Thyroid gland (tissue), 4 donors: ENCODE measurements around the gene PRDX1. TPM values are rescaled to one million over a fixed set of nuclear protein-coding genes. Genes with fewer than 3 reads are reported as not detected.

Experiments used
- DNase-seq, 2 donors: peaks; one replicate each; pipeline ENCODE4 v3.0.0-alpha.2; 2019
- H3K27ac ChIP-seq, 3 donors: fragments of 200-600 bp; sonication (generic); 1 replicate in 2 of 3; 2 replicates in 1 of 3; pipeline ENCODE4 v1.5.1; 2016 to 2019; ENCODE audit warnings: mild to moderate bottlenecking in 1 of 3, moderate library complexity in 1 of 3
- H3K27me3 ChIP-seq: fragments of 200-600 bp; sonication (generic); one replicate; pipeline ENCODE4 v1.5.1; 2019
- H3K36me3 ChIP-seq, 2 donors: fragments of 200-600 bp; sonication (generic); one replicate each; pipeline ENCODE4 v1.5.1; 2016 to 2019
- H3K4me1 ChIP-seq, 2 donors: fragments of 200-600 bp; sonication (generic); one replicate each; pipeline ENCODE4 v1.5.1; 2017 to 2019
- H3K4me3 ChIP-seq, 3 donors: fragments of 200-600 bp; sonication (generic); replicated peaks in 1 of 3; 1 replicate in 2 of 3; 2 replicates in 1 of 3; pipeline ENCODE4 v1.5.1; 2016; ENCODE audit warnings: mild to moderate bottlenecking in 1 of 3
- H3K9me3 ChIP-seq: fragments of 200-600 bp; sonication (generic); one replicate; pipeline ENCODE4 v1.5.1; 2017
- POLR2A ChIP-seq, 2 donors: fragments of 450-650 bp; IDR thresholded peaks; one replicate each; pipeline ENCODE4 v1.6.1; 2017; ENCODE audit warnings: antibody characterized with exemption in 2 of 2, mild to moderate bottlenecking in 2 of 2, moderate library complexity in 1 of 2
- WGBS, 2 donors: methylation state at CpG; one replicate each; pipeline ENCODE4 v1.1.5; 2017; 5-methylcytosine and 5-hydroxymethylcytosine counted together
- intact Hi-C: fragments of 100-400 bp; cut with DNase I; formaldehyde crosslinking; loops from one replicate; pipeline ENCODE4 v1.15.1; 2023
- total RNA-seq, 4 donors: library from RNA; depleted of rRNA; stranded (reverse); fragments of >200 nt; gene quantifications; one replicate each; pipeline ENCODE4 v1.2.3, GENCODE V29; 2016
- TF ChIP-seq, protein P1 (sequence below), 6 experiments: fragments of 200-600 bp in 3 of 6; fragments of 450-650 bp in 3 of 6; sonication (generic) in 3 of 6; IDR thresholded peaks; one replicate each; pipeline ENCODE4 v1.5.1; 2016 to 2019; ENCODE audit warnings: antibody characterized with exemption in 6 of 6, mild to moderate bottlenecking in 2 of 6, inconsistent platforms in 1 of 6, moderate library complexity in 1 of 6

The PRDX1 gene
- total RNA-seq, 4 donors from 2014 or later: 872 to 1,202 (median 1,015) TPM

DNA sequence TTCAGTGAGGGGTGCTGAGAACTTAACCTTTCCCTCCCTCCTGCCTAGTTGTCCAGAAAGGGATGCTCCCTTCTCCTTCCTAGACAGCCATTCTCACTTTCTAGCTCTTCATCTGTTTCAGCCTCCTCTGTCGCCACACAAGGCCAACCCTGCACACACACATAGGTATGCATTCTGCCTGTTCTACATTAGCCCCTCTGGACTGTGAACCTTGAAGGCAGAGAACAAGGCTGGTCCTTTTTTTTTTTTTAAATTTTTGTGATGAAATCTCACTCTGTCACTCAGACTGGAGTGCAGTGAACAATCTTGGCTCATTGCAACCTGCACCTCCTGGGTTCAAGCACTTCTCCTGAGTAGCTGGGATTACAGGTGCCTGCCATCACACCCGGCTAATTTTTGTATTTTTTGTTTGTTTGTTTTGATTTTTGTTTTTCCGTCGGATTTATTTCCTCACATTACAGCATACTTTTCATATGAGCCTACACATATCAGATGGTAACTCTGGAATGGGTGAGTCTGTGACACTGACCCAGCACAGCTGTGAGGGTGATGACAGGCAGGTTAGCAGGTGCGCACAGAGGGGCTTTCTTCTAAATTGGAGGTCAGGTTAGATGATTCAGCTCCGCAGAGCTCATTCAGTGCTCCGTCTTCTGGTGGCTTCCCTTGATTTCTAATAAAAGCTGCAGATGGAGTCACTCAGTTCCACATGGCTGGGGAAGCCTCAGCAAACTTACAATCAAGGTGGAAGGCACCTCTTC, 24.0 kb upstream of the PRDX1 start:
- TF ChIP-seq, protein P1, sequence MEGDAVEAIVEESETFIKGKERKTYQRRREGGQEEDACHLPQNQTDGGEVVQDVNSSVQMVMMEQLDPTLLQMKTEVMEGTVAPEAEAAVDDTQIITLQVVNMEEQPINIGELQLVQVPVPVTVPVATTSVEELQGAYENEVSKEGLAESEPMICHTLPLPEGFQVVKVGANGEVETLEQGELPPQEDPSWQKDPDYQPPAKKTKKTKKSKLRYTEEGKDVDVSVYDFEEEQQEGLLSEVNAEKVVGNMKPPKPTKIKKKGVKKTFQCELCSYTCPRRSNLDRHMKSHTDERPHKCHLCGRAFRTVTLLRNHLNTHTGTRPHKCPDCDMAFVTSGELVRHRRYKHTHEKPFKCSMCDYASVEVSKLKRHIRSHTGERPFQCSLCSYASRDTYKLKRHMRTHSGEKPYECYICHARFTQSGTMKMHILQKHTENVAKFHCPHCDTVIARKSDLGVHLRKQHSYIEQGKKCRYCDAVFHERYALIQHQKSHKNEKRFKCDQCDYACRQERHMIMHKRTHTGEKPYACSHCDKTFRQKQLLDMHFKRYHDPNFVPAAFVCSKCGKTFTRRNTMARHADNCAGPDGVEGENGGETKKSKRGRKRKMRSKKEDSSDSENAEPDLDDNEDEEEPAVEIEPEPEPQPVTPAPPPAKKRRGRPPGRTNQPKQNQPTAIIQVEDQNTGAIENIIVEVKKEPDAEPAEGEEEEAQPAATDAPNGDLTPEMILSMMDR (IDR thresholded peaks at IDR 0.05): no peak
- no peak overlapping the region for H3K27ac ChIP-seq
- H3K4me1 ChIP-seq: peaks cover 4 to 31% of the 10 kb centered on the region in 2 donors
- no peak overlapping the region for H3K4me3 ChIP-seq
- H3K36me3 ChIP-seq: no peaks in the 10 kb centered on the region
- 51 to 53% methylated on average over 7 of the region's 7 CpGs for WGBS, 2 donors
- no peaks in the 10 kb centered on the region for H3K27me3 ChIP-seq
- intact Hi-C loops: no loop called here
- peak; percentile 15 to 25 for DNase-seq
- no peaks in the 10 kb centered on the region for H3K9me3 ChIP-seq

DNA sequence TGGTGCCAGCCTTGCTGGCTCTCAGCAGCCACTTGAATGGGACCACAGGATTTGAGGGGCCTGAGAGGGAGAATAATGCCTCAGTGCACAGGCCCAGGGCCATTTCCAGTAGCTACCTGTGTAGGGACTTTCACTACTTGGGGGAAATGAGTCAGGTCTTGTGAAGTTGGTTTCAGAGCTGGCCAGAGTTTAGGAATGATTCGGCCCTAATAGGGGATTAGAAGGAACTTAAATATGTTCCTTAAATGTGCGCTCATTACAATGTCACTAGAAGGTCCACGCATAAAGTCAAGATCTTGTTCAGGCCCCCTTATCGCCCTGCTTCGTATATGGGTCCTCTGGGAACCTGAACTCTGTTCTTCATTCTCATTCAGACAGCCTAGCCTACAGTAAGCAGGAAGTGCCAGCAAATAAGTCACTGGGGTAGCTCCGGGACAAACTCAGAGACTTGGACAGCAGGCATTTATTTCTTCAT, 23.4 kb upstream of the PRDX1 start:
- 52 to 70% methylated on average over 6 of the region's 6 CpGs for WGBS, 2 donors
- H3K4me1 ChIP-seq: peaks cover under 1 to 28% of the 10 kb centered on the region in 2 donors

DNA sequence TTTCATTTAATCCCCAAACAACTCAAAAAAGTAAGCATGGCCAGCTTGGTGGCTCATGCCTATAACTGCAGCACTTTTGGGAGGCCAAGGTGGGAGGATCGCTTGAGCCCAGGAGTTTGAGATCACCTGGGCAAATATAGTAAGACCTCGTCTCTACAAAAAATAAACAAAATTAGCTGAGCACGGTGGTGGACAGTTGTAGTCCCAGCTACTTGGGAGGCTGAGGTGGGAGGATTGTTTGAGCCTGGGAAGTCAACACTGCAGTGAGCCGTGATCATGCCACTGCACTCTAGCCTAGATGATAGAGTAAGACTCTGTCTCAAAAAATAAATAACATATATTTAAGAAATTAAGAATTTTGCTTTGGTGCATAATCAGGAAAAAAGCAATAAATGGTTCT, 22.8 kb upstream of the PRDX1 start:
- peaks cover 0 to 26% of the 10 kb centered on the region in 2 donors for H3K4me1 ChIP-seq
- intact Hi-C loops: no loop called here
- H3K27me3 ChIP-seq: no peaks in the 10 kb centered on the region
- no peak for TF ChIP-seq POLR2A (IDR thresholded peaks at IDR 0.05)
- TF ChIP-seq, protein P1 (IDR thresholded peaks at IDR 0.05): no peak
- no peak overlapping the region for H3K4me3 ChIP-seq
- H3K9me3 ChIP-seq: no peaks in the 10 kb centered on the region
- no peak for DNase-seq
- 87 to 91% methylated on average over 4 of the region's 4 CpGs for WGBS, 2 donors
- H3K27ac ChIP-seq: no peak overlapping the region
- no peaks in the 10 kb centered on the region for H3K36me3 ChIP-seq

More for the DNA sequence above, 23.4 kb upstream of the PRDX1 start:
- DNase-seq: peak; percentile 34 to 44
- no peaks in the 10 kb centered on the region for H3K27me3 ChIP-seq
- no peaks in the 10 kb centered on the region for H3K36me3 ChIP-seq
- TF ChIP-seq POLR2A (IDR thresholded peaks at IDR 0.05): no peak
- TF ChIP-seq, protein P1 (IDR thresholded peaks at IDR 0.05): no peak
- no peak overlapping the region for H3K27ac ChIP-seq
- H3K9me3 ChIP-seq: no peaks in the 10 kb centered on the region
- H3K4me3 ChIP-seq: no peak overlapping the region
- intact Hi-C loops: no loop called here

DNA sequence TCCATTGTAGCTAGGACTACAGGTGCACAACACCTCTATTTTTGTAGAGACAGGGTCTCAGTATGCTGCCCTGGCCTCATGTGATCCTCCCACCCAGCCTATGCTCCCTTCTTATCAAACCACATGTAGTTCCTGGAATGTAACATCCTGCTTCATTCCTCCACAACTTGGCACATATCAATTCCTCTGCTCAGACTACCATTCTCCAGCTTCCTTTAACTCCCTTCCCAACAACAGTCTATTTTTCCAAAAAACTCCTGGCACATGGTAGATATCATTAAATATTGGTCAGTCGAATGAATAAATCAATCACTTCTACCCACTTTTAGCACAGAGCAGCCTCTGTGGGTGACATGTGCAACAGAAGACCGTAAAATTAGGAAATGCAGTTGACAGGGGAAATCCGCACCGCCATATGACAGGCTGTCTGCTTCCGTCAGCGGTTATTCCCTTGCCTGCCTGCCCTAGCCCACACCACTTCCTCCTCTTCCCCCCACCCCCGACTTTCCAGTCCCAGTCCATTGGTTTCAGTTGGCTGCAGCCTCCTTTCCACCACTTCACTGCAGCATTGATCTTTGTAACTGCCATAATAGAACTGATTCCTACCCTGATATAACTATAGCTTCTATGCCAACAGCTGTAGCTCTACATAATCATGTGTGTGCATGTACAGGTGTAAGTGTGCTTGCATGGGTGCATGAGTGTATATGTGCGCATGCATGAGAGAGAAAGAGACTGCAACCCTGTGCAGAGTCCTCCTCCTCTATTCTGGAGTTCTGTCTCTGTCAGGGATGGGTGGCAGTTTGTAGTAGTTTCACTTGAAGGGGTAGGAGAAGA, 22.1 kb upstream of the PRDX1 start:
- TF ChIP-seq POLR2A (IDR thresholded peaks at IDR 0.05): no peak
- TF ChIP-seq, protein P1 (IDR thresholded peaks at IDR 0.05): no peak
- no peaks in the 10 kb centered on the region for H3K27me3 ChIP-seq
- H3K36me3 ChIP-seq: no peaks in the 10 kb centered on the region
- H3K4me1 ChIP-seq: peaks cover 0 to 26% of the 10 kb centered on the region in 2 donors
- H3K4me3 ChIP-seq: no peak overlapping the region
- 39 to 45% methylated on average over 8 of the region's 8 CpGs for WGBS, 2 donors
- H3K9me3 ChIP-seq: no peaks in the 10 kb centered on the region
- intact Hi-C loops: no loop called here
- no peak overlapping the region for H3K27ac ChIP-seq
- DNase-seq: peak; percentile 48 to 52
